ENCODE results near the gene CERS5. TPM values are rescaled to one million over a fixed set of nuclear protein-coding genes. Genes with fewer than 3 reads are reported as not detected.

The CERS5 gene
- total RNA-seq, 1 donor from 2014 or later: 114 TPM

DNA sequence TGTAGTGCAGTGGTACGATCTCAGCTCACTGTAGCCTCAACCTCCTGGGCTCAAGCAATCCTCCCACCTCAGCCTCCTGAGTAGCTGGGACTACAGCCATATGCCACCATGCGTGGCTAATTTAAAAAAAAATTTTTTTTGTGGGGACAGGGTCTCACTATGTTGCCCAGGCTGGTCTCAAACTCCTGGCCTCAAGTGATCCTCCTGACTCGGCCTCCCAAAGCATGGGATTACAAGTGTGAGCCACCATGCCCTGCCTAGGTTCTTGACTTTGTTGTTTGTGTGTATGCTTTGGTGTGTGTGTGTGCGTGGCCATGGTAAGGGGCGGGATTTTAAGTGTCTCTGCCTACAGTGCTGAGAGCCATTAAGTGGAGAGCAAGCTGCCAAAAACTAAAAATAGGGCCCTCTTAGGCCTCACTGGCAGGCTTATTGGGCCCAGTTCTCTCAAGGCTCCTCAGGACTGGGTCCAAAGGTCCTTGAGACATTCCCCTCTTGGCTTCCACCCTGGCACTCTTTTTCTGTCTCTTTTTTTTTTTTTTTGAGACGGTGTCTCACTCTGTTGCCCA lies 50.0 kb downstream of the CERS5 start:
- no peaks in the 10 kb centered on the region for H3K27me3 Mint-ChIP-seq (ENCODE audit: low read depth)

DNA sequence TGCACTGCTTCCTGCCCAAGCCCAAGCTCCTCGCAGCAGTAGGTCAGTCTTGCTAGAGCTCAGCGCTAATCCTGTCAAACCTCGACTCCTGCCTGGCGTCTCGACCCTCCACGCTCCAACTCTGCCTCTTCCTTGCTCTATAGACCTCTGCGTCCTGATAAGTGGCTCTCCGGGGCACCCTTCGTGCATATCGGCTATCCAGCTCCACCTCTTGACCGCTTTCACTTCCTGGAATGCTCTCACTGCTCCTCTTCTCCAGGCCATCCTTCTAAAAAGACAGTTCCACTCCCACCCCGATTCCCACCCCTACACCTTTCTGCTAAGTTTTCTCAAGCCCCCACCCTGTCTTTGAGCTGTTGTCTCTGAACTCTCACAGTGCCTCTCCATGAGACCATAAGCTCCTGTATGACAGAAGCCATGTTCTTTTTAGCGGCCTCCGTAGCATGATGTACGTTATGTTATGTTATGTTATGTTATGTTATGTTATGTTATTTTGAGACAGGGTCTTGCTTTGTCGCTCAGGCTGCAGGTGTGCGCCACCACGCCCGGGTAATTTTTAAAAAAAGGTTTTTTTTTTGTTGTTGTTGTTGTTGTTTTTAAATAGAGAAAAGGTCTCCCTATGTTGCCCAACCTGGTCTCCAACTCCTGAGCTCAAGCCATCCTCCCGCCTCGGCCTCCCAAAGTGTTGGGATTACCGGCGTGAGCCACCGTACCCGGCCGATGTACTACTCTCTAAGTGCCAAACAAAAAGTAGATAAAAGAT lies 54.5 kb downstream of the CERS5 start:
- Mint-ChIP-seq H3K27me3 (ENCODE audit: low read depth) (no peaks in the 10 kb centered on the region), H3K36me3 (ENCODE audit: low read depth) (peaks cover 29% of the 10 kb centered on the region), H3K4me3 (ENCODE audit: low read depth) (peak overlapping the region; percentile 99), H3K9me3 (no peaks in the 10 kb centered on the region), H3K27ac (peak overlapping the region; percentile 98), H3K4me1 (ENCODE audit: low read depth) (peaks cover 24% of the 10 kb centered on the region)
- intact Hi-C loops (cut with micrococcal nuclease): loop anchor here (1.0 to 2.0 kb wide), 2 partner anchors 55 to 288 kb away; partner anchors contain the start of genes CERS5 and LARP4
- DNase-seq (ENCODE audit: low spot score): no peak

More for the DNA sequence above, 50.0 kb downstream of the CERS5 start:
- Mint-ChIP-seq H3K36me3 (ENCODE audit: low read depth) (peaks cover 50% of the 10 kb centered on the region), H3K27ac (no peak overlapping the region), H3K4me1 (ENCODE audit: low read depth) (peaks cover 11% of the 10 kb centered on the region), H3K4me3 (ENCODE audit: low read depth) (no peak overlapping the region), H3K9me3 (no peaks in the 10 kb centered on the region)
- no peak for DNase-seq (ENCODE audit: low spot score)
- intact Hi-C loops (cut with micrococcal nuclease): no loop called here

DNA sequence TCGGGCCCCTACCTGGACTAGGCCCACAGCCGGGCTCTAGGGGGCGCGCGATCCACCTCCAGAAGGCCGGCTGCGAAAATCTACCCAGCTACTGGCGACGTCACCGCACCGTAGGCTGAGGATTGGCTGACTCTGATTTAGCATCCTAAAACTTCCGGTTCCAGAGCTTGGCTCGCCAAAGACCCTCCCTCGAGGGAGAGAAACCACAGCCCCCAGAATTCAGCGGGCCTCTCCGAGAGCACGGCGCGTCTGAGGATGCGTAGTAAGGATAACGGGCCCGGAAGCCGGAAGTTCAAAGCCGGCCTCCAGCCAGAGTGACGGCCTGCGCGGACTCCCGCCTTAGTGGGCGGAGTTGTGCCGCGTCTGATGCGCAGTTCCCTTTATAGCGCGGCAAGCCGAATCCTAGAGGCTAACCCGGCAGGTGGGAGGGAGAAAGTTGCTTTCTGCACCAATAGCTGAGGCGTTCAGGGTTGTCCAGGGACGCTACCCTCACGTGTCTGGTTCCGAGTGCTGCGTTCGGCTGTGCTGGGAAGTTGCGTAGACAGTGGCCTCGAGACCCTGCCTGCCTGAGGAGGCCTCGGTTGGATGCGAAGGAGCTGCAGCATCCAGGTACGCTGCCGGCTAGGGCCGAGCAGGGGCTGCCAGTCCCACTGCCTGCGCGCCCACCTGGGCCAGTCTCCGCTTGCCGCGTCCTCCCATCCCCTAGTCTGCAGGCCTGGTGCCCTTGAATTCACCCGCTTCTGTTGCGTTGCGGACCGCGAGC lies 55.3 kb downstream of the CERS5 start, which contains the start of gene COX14:
Gene COX14, plus strand, starts transcription at position 544 of the 763 bp plus-strand sequence. CDS start 7,808 bp downstream, outside the sequence.
- Mint-ChIP-seq H3K9me3 (no peaks in the 10 kb centered on the region), H3K36me3 (ENCODE audit: low read depth) (peaks cover 24% of the 10 kb centered on the region), H3K27me3 (ENCODE audit: low read depth) (no peaks in the 10 kb centered on the region), H3K4me3 (ENCODE audit: low read depth) (peak within 1 kb of the TSS; percentile 99), H3K27ac (peak within 1 kb of the TSS; percentile 98), H3K4me1 (ENCODE audit: low read depth) (peaks cover 24% of the 10 kb centered on the region)
- DNase-seq (ENCODE audit: low spot score): peak; percentile 99
- intact Hi-C loops (cut with micrococcal nuclease): loop anchor here (1.0 to 2.0 kb wide), 3 partner anchors 27 to 289 kb away; partner anchors contain the start of genes CERS5, LARP4 and SMARCD1

DNA sequence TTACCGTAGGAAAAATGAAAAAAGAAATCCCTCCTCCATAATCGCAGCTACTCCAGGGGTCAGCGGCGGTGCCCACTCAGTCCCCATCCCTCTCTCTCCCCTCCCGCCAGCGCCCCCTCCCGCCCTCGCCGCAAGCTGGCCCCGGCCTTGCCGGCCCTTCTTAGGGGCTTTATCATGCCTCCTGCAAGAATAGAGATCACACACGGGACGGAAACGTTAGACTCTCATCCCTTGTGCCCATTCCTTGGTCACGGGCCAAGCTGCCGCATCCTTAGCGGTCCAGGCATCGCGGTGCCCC lies 55.8 kb downstream of the CERS5 start:
- H3K4me3 Mint-ChIP-seq (ENCODE audit: low read depth): peak overlapping the region; percentile 99
- peaks cover 19% of the 10 kb centered on the region for H3K36me3 Mint-ChIP-seq (ENCODE audit: low read depth)
- H3K9me3 Mint-ChIP-seq: no peaks in the 10 kb centered on the region
- H3K27me3 Mint-ChIP-seq (ENCODE audit: low read depth): no peaks in the 10 kb centered on the region
- H3K4me1 Mint-ChIP-seq (ENCODE audit: low read depth): peaks cover 24% of the 10 kb centered on the region
- H3K27ac Mint-ChIP-seq: peak overlapping the region; percentile 98
- no peak for DNase-seq (ENCODE audit: low spot score)
- intact Hi-C loops (cut with micrococcal nuclease): loop anchor here (1.0 kb wide), 1 partner anchor 26 kb away; the partner anchor contains the start of gene SMARCD1

DNA sequence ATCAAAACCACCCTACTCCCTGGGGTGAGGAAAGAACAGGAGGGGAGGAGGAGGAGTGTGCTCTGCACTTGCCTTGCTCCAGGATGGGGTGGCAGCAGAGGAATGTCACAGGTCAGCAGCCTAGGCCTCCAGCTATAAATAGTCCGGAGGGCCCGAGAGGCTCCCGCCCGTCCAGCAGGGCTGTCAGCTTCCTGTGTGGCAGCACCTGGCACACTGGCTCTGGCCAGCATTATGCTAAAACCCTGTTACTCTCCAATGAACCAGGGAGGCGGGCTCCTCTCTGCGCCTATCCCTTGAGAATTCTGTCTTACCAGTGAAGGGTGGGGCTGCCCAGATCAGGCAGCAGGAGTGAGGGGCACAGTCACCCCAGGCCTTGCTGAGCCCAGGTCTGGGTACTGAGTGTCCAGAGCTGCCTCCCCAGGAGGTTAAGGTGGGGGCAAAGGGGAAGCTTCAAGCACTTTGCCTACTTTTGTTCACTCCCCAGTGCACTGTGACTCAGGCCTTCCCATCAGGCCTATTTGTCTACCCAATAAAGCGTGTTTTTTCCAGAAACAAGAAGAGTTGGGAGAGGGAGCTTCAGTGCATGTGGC lies 56.3 kb downstream of the CERS5 start:
- H3K9me3 Mint-ChIP-seq: no peaks in the 10 kb centered on the region
- peak overlapping the region; percentile 99 for H3K4me3 Mint-ChIP-seq (ENCODE audit: low read depth)
- H3K27me3 Mint-ChIP-seq (ENCODE audit: low read depth): no peaks in the 10 kb centered on the region
- H3K27ac Mint-ChIP-seq: peak overlapping the region; percentile 98
- H3K36me3 Mint-ChIP-seq (ENCODE audit: low read depth): peaks cover 16% of the 10 kb centered on the region
- DNase-seq (ENCODE audit: low spot score): no peak
- intact Hi-C loops (cut with micrococcal nuclease): loop anchor here (1.0 kb wide), 1 partner anchor 26 kb away; the partner anchor contains the start of gene SMARCD1
- H3K4me1 Mint-ChIP-seq (ENCODE audit: low read depth): peaks cover 23% of the 10 kb centered on the region

DNA sequence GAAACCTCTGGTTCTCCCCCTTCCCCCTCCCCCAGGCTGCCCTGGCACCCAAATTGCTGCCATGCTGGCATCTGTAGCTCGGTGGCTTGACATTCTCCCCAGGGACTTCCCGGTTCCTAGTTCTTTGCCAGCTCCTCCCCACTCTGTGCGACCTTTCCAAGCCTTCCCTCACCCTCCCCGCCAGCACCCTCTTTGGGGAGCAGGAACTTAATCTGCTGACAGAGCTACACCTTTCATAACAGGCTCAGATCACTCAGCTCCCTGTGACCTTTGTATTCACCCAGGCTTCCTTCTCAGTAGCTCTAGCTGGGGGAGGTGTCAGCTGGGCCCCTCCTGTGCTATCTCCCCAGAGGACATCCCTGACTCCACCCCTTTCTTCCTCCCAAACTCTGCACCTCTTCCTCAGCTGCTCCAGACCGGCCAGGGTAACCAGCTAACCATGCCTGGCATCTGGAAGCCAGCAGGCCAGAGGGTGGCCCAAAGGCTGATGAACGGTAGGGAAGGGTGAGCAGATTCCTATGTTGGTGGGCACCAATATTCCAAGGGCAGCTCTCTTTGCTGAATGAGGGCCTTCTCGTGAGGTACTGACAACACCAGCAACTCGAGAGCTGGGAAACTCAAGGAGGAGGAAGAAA lies 56.9 kb downstream of the CERS5 start:
- Mint-ChIP-seq H3K36me3 (ENCODE audit: low read depth) (peaks cover 11% of the 10 kb centered on the region), H3K4me3 (ENCODE audit: low read depth) (peak overlapping the region; percentile 47), H3K9me3 (no peaks in the 10 kb centered on the region), H3K27ac (peak overlapping the region; percentile 79), H3K4me1 (ENCODE audit: low read depth) (peaks cover 22% of the 10 kb centered on the region), H3K27me3 (ENCODE audit: low read depth) (no peaks in the 10 kb centered on the region)
- no peak for DNase-seq (ENCODE audit: low spot score)
- intact Hi-C loops (cut with micrococcal nuclease): no loop called here

DNA sequence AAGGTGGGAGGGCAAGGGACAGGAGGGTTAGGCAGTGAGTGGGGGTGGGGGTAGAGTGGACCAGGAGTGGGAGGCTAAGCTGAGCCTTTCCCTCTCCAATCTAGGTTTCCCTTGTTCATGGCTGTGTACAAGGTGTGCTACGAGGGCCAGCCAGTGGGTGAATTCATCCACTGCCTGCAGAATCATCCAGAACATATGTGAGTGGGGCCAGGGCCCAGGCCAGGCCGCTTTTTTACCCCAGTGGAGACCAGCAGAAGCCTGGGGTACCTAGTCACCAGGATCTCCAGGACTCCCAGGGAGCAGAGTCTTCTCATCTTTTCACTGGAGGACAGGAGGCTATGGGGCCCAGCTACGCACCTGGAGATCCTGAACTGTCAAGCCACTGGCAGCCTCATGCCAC lies 57.9 kb downstream of the CERS5 start:
- Mint-ChIP-seq H3K4me1 (ENCODE audit: low read depth) (peaks cover 20% of the 10 kb centered on the region), H3K9me3 (no peaks in the 10 kb centered on the region), H3K27me3 (ENCODE audit: low read depth) (no peaks in the 10 kb centered on the region), H3K27ac (no peak overlapping the region), H3K4me3 (ENCODE audit: low read depth) (no peak overlapping the region), H3K36me3 (ENCODE audit: low read depth) (peaks cover 8% of the 10 kb centered on the region)
- intact Hi-C loops (cut with micrococcal nuclease): no loop called here
- DNase-seq (ENCODE audit: low spot score): no peak

DNA sequence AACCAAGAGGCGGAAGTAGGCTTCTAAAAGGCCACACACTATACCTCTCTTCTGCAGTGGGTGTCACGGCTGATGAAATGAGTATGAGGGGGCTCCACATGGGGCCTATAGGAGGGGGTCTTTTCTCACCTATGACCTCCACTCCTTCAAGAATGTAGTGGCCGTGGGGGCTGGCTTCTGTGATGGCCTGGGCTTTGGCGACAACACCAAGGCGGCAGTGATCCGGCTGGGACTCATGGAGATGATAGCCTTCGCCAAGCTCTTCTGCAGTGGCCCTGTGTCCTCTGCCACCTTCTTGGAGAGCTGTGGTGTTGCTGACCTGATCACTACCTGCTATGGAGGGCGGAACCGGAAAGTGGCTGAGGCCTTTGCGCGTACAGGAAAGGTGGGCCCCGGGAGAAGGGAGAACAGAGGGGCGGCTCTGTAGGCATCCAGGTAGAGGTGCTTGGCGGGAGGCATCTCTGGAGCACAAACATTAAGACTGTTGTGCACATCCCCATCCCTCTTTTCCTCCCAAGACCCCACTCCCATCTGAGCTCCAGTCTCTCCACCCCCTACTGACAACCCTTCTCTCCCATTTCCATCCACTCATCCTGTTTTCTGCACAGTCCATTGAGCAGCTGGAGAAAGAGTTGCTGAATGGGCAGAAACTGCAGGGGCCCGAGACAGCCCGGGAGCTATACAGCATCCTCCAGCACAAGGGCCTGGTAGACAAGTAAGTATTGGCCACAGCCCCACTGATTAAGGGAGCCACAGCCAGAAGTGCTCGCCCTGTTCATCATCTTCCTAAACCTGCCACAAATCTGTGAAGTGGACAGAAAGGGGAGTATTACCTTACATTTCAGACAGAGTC lies 59.5 kb downstream of the CERS5 start:
- H3K27ac Mint-ChIP-seq: no peak overlapping the region
- no peak for DNase-seq (ENCODE audit: low spot score)
- intact Hi-C loops (cut with micrococcal nuclease): no loop called here
- peaks cover 16% of the 10 kb centered on the region for H3K4me1 Mint-ChIP-seq (ENCODE audit: low read depth)
- no peaks in the 10 kb centered on the region for H3K9me3 Mint-ChIP-seq
- no peak overlapping the region for H3K4me3 Mint-ChIP-seq (ENCODE audit: low read depth)
- peaks cover 3% of the 10 kb centered on the region for H3K36me3 Mint-ChIP-seq (ENCODE audit: low read depth)
- H3K27me3 Mint-ChIP-seq (ENCODE audit: low read depth): no peaks in the 10 kb centered on the region

DNA sequence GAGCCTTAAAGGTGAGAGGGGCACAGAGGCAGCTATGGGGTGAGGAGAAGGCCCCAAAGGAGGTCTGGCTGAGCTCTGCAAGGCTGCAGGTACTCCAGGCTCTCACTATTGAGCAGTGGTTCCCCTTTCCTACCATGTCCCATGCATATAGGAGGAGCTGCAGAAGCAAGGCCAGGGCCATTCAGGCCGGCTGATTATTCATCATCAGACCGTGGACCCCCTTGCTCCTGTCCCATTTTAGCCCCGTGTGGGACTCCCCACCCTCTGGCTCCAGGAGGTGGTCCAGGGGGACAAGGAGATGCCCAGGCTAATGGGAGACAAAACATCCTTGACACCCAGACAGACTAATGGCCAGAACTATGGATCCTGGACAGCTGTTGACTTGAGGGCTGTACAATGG lies 60.3 kb downstream of the CERS5 start:
- H3K27me3 Mint-ChIP-seq (ENCODE audit: low read depth): no peaks in the 10 kb centered on the region
- intact Hi-C loops (cut with micrococcal nuclease): no loop called here
- no peak overlapping the region for H3K27ac Mint-ChIP-seq
- no peaks in the 10 kb centered on the region for H3K9me3 Mint-ChIP-seq
- peaks cover 16% of the 10 kb centered on the region for H3K4me1 Mint-ChIP-seq (ENCODE audit: low read depth)
- H3K36me3 Mint-ChIP-seq (ENCODE audit: low read depth): peaks cover 2% of the 10 kb centered on the region
- no peak for DNase-seq (ENCODE audit: low spot score)
- no peak overlapping the region for H3K4me3 Mint-ChIP-seq (ENCODE audit: low read depth)

DNA sequence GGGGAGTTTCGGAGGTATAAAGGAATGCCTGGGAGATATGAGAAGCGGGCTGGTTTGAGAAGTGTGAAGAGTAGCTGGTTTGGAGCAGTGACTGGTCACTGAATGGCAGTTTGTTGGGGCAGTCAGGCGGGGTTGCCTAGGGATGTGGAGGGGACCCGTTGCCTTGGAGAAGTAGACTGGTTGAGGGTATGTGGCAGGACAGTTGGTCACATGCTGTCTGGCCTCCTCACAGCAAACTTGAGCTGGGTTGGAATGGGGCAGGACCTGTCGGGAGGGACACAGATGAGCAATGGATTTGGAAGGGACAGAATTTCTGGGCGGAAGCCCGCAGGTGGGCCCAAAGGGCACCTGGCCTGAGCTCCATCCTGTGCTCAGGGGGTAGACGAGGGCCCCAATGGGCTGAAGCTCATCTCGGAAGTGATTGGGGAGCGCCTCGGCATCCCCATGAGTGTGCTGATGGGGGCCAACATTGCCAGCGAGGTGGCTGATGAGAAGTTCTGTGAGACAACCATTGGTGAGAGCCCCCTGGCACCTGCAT lies 61.2 kb downstream of the CERS5 start:
- intact Hi-C loops (cut with micrococcal nuclease): no loop called here
- Mint-ChIP-seq H3K27me3 (ENCODE audit: low read depth) (no peaks in the 10 kb centered on the region), H3K4me1 (ENCODE audit: low read depth) (peaks cover 12% of the 10 kb centered on the region), H3K4me3 (ENCODE audit: low read depth) (no peak overlapping the region), H3K27ac (no peak overlapping the region), H3K36me3 (ENCODE audit: low read depth) (peaks cover 8% of the 10 kb centered on the region), H3K9me3 (no peaks in the 10 kb centered on the region)
- no peak for DNase-seq (ENCODE audit: low spot score)

All from activated T-helper 2 cell treated with anti-CD3 and anti-CD28 coated beads, Interferon-gamma antibody, Interleukin-2, Interleukin-4, amounts not matched to agents 10 μg/mL and 5 μg/mL and 100 μg/mL, durations not matched to agents 14 hours and 24 hours and 36 hours (primary cell).